Measurements from ENCODE around the gene LRIG1.

DNA sequence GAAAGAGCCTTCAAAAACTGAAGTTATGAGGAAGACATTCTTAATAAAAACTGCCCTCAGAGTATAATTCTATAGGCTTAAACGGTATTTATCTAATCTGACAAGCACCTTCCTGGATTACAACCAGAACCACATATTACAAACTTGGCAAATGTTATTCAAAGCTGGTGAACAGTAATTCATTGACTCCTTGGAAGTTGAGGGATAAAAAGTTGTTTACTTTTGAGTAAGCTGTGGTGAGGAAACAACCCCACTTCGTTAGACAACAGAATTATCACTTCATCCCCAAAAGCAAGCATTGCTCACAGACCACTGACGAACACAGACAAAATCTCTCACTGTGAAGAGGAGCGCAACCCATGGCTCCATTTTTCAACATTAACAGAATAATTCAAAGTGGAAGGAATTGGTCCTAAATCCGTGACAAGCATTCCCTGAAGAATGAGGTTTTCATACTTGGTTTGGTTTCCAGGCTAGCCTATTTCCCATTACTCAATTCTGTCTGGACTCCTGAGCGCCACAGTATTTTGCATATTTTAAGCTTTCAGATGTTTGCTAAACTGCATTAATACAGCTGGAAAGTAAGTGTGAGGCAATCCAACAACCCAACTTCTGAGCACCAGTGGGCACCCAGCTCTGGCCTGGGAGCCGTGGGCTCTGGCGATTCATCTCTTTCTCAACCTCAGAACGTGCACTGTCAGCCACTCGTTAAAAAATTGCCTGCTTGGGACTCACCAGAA is 32.7 kb downstream of the LRIG1 start:
- TF ChIP-seq MECOM (CRISPR knock-in tag; IDR thresholded peaks at IDR 0.05) (no peak), TAF7 (tag; IDR thresholded peaks at IDR 0.05) (no peak), IRF2 (CRISPR knock-in tag; IDR thresholded peaks at IDR 0.05) (no peak), POLR2A (conservative IDR thresholded peaks at IDR 0.05) (no peak)
